GM08714 (cell line): Measurements from ENCODE around the gene COLGALT1.
A peak's percentile ranks its signal among the peaks of the same experiment; 100 is the strongest.
"Not testable (repeated sequence)": the region's sequence is repeated elsewhere in the genome, so short reads cannot be mapped to it uniquely, and the experiment has no call there.

Experiments
- H3K4me3 ChIP-seq: fragments of 200-500 bp; sonication (Bioruptor generic); 2 replicates; pipeline ENCODE4 v1.5.1; 2014; ENCODE audit warnings: mild to moderate bottlenecking, low read length, inconsistent platforms
- ZNF274 ChIP-seq: IDR thresholded peaks from 2 replicates; pipeline ENCODE4 v1.6.1; 2012; ENCODE audit warnings: mild to moderate bottlenecking, low read depth, low read length

Gene COLGALT1

DNA sequence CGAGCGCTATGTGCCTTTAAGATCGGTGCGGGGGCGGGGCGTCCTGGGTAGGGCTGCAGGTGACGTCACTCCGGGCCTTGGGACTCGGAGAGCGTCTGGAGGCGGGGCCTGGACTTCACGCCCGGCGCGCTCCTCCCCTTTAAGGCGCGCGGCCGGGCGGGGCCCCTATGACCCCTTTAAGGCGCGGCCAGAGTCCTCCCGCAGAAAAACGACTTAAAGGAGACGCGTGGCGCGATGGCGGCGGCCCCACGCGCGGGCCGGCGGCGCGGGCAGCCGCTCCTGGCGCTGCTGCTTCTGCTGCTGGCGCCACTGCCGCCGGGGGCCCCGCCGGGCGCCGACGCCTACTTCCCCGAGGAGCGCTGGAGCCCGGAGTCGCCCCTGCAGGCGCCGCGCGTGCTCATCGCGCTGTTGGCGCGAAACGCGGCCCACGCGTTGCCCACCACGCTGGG, at the start of gene COLGALT1:
COLGALT1 (plus strand) TSS at position 170 of the 449 bp plus-strand sequence; CDS start at position 235, 65 bp downstream.
- no peak for TF ChIP-seq ZNF274
- H3K4me3 ChIP-seq = peak within 1 kb of the TSS; percentile 91

DNA sequence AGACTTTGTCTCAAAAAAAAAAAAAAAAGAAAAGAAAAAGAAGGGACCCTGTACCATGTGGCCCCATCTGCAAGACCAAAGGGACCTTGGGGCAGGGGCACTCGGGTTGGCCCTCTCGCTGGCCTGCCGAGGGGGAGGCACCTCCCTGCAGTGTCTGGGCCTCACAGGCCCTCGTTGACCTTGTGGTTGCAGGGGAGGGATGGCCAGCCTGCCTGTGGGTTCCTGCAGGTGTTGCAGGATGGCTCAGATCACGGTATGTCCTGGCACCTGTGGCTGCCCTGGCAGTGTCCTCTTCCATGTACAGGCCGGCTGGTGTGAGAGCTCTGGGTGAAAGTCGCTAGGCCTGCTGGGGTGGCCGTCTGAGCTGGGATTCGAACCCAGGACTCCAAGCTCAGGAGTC, 48.7 kb upstream of the COLGALT1 start:
- H3K4me3 ChIP-seq = no peak overlapping the region

DNA sequence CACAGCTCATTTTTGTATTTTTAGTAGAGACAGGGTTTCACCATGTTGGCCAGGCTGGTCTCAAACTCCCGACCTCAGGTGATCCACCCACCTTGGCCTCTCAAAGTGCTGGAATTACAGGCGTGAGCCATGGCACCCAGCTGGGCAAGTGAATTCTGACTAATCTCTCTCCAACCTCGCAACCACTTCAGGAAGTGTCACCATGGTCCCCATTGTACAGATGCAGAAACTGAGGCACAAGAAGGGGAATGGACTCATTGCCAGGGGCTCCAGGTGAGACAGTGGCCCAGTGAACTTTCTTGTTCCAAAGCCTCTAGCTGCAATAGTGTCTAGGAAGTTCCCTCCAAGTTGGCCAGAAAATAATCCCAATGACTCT, 46.9 kb upstream of the COLGALT1 start:
- not testable (repeated sequence) for H3K4me3 ChIP-seq

More for the DNA sequence above, 48.7 kb upstream of the COLGALT1 start:
- no peak for TF ChIP-seq ZNF274

DNA sequence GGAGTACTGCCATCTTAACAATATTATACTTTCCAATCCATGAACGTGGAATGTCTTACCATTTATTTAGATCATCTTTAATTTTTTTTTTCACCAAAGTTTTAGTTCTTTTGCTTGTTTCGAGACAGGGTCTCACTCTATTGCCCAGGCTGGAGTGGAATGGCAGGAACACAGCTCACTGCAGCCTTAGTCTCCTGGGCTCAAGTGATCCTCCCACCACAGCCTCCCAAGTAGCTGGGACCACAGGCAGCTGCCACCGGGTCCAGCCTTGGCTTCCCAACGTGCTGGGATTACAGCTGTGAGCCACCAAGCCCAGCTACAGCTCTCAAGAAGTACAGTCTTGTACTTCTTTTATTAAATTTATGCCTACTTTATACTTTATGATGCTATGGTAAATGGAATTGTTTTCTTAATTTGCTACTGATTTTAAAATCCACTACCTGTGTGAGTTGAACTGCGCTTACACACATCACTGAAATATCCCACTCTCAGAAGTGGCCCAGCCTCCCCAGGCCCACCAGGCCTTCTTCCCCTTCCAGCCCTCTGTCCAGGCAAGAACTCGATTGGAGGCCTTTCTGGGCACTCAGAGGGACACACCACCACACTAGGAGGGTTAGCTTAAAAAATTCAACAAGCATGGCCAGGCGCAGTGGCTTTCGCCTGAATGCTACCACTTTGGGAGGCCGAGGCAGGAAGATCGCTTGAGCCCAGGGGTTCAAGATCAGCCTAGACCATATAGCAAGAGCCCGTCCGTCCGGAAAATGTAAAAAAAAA, 45.0 kb upstream of the COLGALT1 start:
- TF ChIP-seq ZNF274 = no peak
- H3K4me3 ChIP-seq = peak overlapping the region; percentile 85

DNA sequence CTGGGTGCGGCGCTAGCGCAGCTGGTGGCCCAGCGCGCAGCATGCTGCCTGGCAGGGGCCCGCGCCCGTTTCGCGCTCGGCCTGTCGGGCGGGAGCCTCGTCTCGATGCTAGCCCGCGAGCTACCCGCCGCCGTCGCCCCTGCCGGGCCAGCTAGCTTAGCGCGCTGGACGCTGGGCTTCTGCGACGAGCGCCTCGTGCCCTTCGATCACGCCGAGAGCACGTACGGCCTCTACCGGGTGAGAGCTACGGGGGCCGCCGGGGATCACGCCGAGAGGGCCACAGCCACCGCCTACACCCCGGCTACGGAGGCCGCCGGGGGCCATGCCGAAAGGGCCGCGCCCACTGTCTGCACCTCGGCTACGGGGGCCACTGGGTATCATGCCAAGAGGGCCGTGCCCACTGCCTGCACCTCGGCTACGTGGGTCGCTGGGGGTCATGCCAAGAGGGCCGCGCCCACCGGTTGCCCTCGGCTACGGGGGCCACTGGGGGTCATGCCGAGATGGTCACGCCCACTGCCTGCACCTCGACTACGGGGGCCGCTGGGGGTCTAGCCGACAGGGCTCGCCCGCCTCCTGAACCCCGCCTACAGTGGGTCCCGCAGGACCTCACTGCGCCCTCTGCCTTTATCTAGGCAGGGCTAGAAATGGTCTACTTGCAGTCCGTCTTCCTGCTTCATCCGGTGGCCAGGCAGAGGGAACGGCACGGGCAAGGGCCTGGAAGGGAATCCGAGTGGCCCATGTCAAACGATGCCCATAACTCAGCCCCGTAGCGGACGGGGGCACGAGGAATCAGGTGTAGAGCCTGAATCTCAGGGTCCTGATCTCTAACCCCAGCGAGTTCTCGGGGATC, 43.5 kb upstream of the COLGALT1 start:
- peak overlapping the region; percentile 85 for H3K4me3 ChIP-seq
- no peak for TF ChIP-seq ZNF274

DNA sequence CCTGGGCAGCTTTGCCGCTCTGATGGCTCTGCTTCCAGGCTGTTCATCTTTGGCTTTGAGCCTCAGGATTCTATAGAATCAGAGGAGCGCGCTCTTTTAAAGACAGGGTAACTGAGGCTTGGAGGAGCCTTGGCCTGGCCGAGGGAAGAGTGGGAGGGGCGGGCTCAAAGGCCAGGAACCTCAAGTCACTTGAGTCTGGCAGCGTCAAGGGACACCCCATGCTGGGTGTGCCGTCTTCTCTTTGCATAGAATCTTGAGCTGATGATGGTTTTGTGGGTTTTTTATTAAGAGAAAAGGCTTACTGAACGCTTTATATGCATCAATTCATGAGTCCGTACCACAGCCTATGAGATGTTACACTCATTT, 42.9 kb upstream of the COLGALT1 start:
- TF ChIP-seq ZNF274 = no peak
- H3K4me3 ChIP-seq = peak overlapping the region; percentile 85

DNA sequence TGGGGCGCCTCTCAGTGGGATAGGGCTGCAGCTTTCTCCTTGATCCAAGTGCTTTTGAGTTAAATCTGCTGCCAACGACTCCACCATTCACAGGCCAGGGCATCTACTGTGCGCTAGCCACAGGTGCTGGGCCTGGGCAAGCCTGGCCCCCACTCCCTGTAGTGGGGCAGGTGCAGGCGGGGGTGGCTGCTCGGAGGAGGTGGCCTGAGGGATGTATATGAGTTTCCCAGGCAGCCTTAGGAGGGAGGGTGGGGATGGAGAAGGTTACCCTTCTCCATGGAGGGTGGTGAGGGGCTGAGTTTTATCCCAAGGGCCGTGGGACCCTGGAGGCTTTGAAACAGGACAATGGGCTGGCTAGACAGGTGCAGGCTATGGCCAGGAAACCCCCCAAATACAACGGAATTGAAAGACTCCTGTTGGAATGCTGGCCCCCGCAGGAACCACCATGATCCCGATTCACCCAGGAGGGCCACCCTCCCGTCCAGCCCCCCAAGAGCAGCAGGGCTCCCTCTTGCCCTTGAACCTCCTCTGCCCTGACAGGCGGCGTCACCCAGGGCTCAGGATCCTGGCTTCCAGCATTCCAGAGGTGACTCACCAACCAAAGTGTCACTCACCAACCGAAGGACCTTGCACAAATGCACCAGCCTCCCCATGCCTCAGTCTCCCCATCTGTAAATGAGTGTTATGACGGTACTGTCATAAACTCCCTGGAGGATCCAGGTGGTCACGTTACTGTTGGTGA, 39.9 kb upstream of the COLGALT1 start:
- TF ChIP-seq ZNF274 = no peak
- no peak overlapping the region for H3K4me3 ChIP-seq

DNA sequence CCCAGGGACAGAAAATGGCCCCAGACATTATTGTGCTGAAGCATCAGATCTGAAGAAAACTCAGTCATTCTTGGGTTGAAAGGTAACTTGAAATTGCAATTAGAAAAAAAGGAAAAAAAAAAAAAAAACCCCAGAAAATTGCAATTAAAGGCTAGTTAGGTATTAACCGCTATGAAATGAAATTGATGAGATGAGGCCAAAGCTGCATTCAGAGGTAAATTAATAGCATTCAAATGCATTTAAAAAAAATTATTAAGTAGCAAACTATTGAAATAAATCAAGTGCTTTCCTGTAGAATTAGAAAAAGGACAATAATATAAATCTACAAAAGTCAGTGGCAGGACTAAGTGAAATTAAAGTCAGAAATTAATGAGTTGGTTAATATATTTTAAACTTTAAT, 37.6 kb upstream of the COLGALT1 start:
- TF ChIP-seq ZNF274 = no peak
- H3K4me3 ChIP-seq = no peak overlapping the region

DNA sequence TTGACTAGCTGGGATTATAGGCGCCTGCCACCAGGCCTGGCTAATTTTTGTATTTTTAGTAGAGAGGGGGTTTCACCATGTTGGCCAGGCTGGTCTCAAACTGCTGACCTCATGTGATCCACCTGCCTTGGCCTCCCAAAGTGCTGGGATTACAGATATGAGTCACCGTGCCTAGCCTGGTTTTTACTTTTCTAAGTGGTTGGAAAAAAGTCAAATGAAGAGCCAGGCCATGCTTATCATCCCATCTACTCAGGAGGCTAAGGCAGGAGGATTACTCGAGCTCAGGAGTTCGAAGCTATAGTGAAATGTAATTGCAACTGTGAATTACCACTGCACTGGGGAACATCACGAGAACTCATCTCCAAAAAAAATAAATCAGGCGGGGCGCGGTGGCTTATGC, 36.8 kb upstream of the COLGALT1 start:
- H3K4me3 ChIP-seq = not testable (repeated sequence)

DNA sequence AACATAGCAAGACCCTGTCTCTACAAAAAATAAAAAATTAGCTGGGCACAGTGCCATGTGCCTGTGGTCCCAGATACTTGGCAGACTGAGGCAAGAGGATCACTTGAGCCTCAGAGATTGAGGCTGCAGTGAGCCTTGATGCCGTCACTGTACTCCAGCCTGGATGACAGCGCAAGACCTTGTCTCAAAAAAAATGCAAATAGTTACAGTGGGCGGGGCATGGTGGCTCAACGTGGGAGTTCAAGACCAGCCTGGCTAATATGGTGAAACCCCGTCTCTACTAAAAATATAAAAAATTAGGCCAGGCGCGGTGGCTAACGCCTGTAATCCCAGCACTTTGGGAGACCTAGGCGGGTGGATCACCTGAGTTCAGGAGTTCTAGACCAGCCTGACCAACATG, 35.5 kb upstream of the COLGALT1 start:
- no peak overlapping the region for H3K4me3 ChIP-seq
- no peak for TF ChIP-seq ZNF274

DNA sequence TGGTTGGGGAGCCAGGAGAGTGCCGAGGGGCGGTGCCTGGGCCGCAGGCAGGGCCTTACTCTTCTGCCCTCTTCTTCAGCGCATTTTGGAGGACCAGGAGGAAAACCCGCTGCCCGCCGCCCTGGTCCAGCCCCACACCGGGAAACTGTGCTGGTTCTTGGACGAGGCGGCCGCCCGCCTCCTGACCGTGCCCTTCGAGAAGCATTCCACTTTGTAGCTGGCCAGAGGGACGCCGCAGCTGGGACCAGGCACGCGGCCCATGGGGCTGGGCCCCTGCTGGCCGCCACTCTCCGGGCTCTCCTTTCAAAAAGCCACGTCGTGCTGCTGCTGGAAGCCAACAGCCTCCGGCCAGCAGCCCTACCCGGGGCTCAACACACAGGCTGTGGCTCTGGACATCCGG, 34.6 kb upstream of the COLGALT1 start:
- TF ChIP-seq ZNF274 = no peak
- H3K4me3 ChIP-seq = no peak overlapping the region

DNA sequence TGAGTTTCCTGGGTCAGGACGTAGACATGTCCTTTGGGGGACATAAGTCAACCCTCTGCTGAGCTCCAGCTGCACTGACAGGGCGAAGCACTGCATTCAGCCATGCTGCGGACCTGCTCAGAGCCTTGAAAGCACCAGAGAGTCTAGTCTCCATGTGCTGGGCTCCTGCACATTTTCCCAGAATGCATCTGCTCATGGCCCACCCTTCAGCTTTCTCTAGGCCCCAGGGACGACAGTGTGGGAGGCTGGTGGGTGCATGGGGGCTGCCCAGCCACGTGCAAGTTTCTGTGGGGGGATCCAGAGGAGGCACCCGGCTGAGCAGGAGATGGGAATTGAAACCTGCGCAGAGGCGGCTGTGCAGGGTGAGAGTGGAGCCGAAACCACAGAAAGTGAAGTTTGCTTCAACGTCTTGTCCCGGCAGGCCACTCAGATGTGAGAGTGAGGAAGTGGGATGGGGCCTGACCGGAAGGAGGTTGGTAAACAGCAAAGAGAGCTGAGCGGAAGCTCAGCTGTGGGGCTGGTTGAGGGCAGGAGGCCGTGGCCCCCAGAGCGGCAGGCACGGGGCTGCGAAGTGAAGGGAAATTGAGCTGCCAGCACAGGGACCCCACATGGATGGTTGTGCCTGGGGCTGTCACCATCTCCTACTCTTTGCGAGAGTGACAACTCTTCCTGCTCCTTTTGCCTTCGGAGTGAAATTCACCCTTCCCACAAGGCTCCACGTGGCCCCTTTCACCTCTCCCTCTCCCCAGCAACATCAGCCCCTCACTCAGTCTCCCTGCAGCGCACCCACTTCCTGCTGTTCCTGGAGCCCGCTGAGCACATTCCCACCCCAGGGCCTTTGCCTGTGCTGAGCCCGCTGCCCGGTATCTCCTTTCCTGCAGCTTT, 32.2 kb upstream of the COLGALT1 start:
- no peak overlapping the region; the same call in 1 of the 2 replicates for H3K4me3 ChIP-seq

DNA sequence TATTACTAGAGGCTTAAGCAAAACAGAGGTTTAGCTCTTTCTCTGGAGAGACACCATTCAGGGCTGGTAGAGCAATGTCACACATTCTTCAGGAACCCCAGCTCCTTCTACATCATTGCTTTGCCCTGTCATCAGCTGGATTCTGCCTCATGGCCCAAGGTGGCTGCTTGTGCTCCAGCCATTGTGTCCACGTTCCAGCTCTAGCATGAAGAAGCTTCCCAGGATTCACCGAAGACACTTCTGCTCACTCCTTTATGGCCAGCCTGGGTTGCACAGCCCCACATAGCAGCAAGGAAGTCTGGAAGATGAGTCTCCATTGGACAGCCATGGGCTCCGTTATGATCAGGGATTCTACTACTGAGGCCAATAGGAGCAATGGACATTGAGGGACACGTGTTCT, 30.8 kb upstream of the COLGALT1 start:
- TF ChIP-seq ZNF274 = no peak
- H3K4me3 ChIP-seq = no peak overlapping the region

More for the DNA sequence above, 32.2 kb upstream of the COLGALT1 start:
- no peak for TF ChIP-seq ZNF274

DNA sequence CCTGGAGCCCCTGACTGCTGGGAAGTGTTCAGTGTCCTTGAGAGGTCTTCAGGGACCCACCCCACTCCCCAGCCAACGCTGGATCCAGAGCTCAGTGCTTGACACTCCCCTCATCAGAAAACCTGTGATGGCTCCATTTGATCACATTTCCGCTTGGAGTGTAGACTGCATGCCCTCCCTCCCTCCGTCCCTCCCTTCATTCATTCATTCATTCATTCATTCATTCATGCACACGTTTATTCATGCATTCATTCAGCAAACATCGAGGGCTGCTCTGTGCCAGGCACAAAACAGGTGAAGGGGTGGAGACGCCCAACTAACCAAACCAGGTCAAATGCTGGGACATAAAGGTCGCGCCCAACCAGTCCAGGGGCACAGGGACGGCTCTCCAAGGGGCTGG, 30.3 kb upstream of the COLGALT1 start:
- TF ChIP-seq ZNF274 = no peak
- H3K4me3 ChIP-seq = no peak overlapping the region
